HG03575 (cell line): ENCODE measurements around the gene CCDC43.
"Not testable (repeated sequence)": the region's sequence is repeated elsewhere in the genome, so short reads cannot be mapped to it uniquely, and the experiment has no call there.

Experiments
- ATAC-seq: cut with Tn5 transposase; IDR thresholded peaks from one replicate; pipeline ENCODE4 v1.9.1; 2021; ENCODE audit not compliant: unreplicated experiment, insufficient number of reproducible peaks, low FRiP score; ENCODE audit errors: extremely low read depth

CCDC43 gene

GRCh38 chr17:44689477-44690217 lies at the start of gene CCDC43:
Gene CCDC43 (minus strand): TSS chr17:44689776. CDS start chr17:44689753, 23 bp downstream.
- no peak for ATAC-seq

- ATAC-seq = no peak
Observed at GRCh38 chr17:44738214-44738906, 48.8 kb upstream of the CCDC43 start.

- no peak for ATAC-seq
Observed at GRCh38 chr17:44736551-44737240, 47.1 kb upstream of the CCDC43 start.

GRCh38 chr17:44734272-44734671 lies 44.7 kb upstream of the CCDC43 start:
- ATAC-seq = no peak

- ATAC-seq = no peak
Observed at GRCh38 chr17:44733753-44734152, 44.2 kb upstream of the CCDC43 start.

- ATAC-seq = not testable (repeated sequence)
Observed at GRCh38 chr17:44726121-44726520, 36.5 kb upstream of the CCDC43 start.

- no peak for ATAC-seq
Observed at GRCh38 chr17:44722254-44722653, 32.7 kb upstream of the CCDC43 start.

- no peak for ATAC-seq
Observed at GRCh38 chr17:44719444-44719843, 29.9 kb upstream of the CCDC43 start.

- ATAC-seq = no peak
Observed at GRCh38 chr17:44708401-44709263, 19.1 kb upstream of the CCDC43 start, which contains the start of gene DBF4B. Gene DBF4B (plus strand): TSS chr17:44708665. CDS start chr17:44708821, 156 bp downstream.

GRCh38 chr17:44707755-44708400 lies 18.3 kb upstream of the CCDC43 start:
- no peak for ATAC-seq

GRCh38 chr17:44700288-44700687 lies 10.7 kb upstream of the CCDC43 start:
- ATAC-seq = not testable (repeated sequence)

- ATAC-seq = no peak
Observed at GRCh38 chr17:44693609-44694008, 4.0 kb upstream of the CCDC43 start.

GRCh38 chr17:44690746-44691306 lies 1.2 kb upstream of the CCDC43 start:
- not testable (repeated sequence) for ATAC-seq

GRCh38 chr17:44688675-44689476 lies 700 bp downstream of the CCDC43 start:
- ATAC-seq = no peak

GRCh38 chr17:44688200-44688599 lies 1.4 kb downstream of the CCDC43 start:
- no peak for ATAC-seq

GRCh38 chr17:44687756-44688155 lies 1.8 kb downstream of the CCDC43 start:
- no peak for ATAC-seq

GRCh38 chr17:44683303-44683702 lies 6.3 kb downstream of the CCDC43 start:
- ATAC-seq = not testable (repeated sequence)
